HepG2 (cell line): ENCODE results near the gene SLC16A3. TPM values are rescaled to one million over a fixed set of nuclear protein-coding genes. Genes with fewer than 3 reads are reported as not detected.

ENCODE experiments used
- ATRX ChIP-seq: sonication (generic); formaldehyde crosslinking; IDR thresholded peaks from 2 replicates; pipeline ENCODE4 v1.4.0; 2020; ENCODE audit warnings: missing genetic modification reagents, borderline replicate concordance
- GATAD2A ChIP-seq: IDR thresholded peaks from 2 replicates; pipeline ENCODE4 v1.6.1; 2016
- HIVEP1 ChIP-seq: sonication (generic); formaldehyde crosslinking; IDR thresholded peaks from 2 replicates; pipeline ENCODE4 v1.4.0; 2020; ENCODE audit warnings: mild to moderate bottlenecking, missing genetic modification reagents
- KLF11 ChIP-seq: IDR thresholded peaks from 2 replicates; pipeline ENCODE4 v1.6.1; 2016; ENCODE audit warnings: missing compliant biosample characterization
- KLF9 ChIP-seq: IDR thresholded peaks from 2 replicates; pipeline ENCODE4 v1.6.1; 2016; ENCODE audit warnings: low read depth
- NFYB ChIP-seq: sonication (generic); formaldehyde crosslinking; IDR thresholded peaks from 2 replicates; pipeline ENCODE4 v1.4.0; 2020; ENCODE audit warnings: missing genetic modification reagents
- NONO ChIP-seq, 2 experiments: fragments of 450-650 bp in 1 of 2; sonication (generic) in 1 of 2; formaldehyde crosslinking in 1 of 2; IDR thresholded peaks in 1 of 2; conservative IDR thresholded peaks in 1 of 2; 2 replicates each; pipeline versions ENCODE4 v1.6.1 to v1.8.0; 2017 to 2022; ENCODE audit warnings: mild to moderate bottlenecking in 1 of 2, missing genetic modification reagents in 1 of 2, moderate library complexity in 1 of 2
- REXO4 ChIP-seq: sonication (generic); formaldehyde crosslinking; IDR thresholded peaks from 2 replicates; pipeline ENCODE4 v1.8.0; 2022; ENCODE audit warnings: missing genetic modification reagents, mild to moderate bottlenecking, borderline replicate concordance
- SMARCC2 ChIP-seq: fragments of 450-650 bp; IDR thresholded peaks from 2 replicates; pipeline ENCODE4 v1.6.1; 2017; ENCODE audit warnings: antibody characterized with exemption, mild to moderate bottlenecking
- STAT5B ChIP-seq: sonication (generic); formaldehyde crosslinking; IDR thresholded peaks from 2 replicates; pipeline ENCODE4 v1.4.0; 2020; ENCODE audit warnings: missing genetic modification reagents
- YEATS4 ChIP-seq: sonication (generic); formaldehyde crosslinking; IDR thresholded peaks from 2 replicates; pipeline ENCODE4 v1.4.0; 2020; ENCODE audit warnings: missing genetic modification reagents, borderline replicate concordance
- ZBTB42 ChIP-seq: sonication (generic); formaldehyde crosslinking; IDR thresholded peaks from 2 replicates; pipeline ENCODE4 v1.5.0; 2020; ENCODE audit warnings: mild to moderate bottlenecking, missing genetic modification reagents
- ZBTB8A ChIP-seq: sonication (generic); formaldehyde crosslinking; IDR thresholded peaks from 2 replicates; pipeline ENCODE4 v1.4.0; 2020; ENCODE audit warnings: mild to moderate bottlenecking, low read depth, missing genetic modification reagents, borderline replicate concordance
- ZNF24 ChIP-seq: fragments of 450-650 bp; IDR thresholded peaks from 2 replicates; pipeline ENCODE4 v1.6.1; 2017; ENCODE audit warnings: antibody characterized with exemption, mild to moderate bottlenecking
- polyA plus RNA-seq, 8 experiments: library from polyadenylated mRNA; depleted of rRNA in 3 of 8; stranded (reverse) in 7 of 8; unstranded in 1 of 8; fragments of >200 nt; fragmentation: Illumina TruSeq in 4 of 8; extraction: Trizol in 4 of 8; gene quantifications; 2 replicates each; pipeline versions ENCODE4 v1.2.1 to v1.2.3, GENCODE V29; 2011 to 2016; ENCODE audit warnings: low read depth in 4 of 8, missing spikeins in 1 of 8, mixed read lengths in 1 of 8; ENCODE audit not compliant: insufficient read depth in 1 of 8
- total RNA-seq, 5 experiments: library from RNA; depleted of rRNA; stranded (reverse); fragments of >200 nt; fragmentation: Illumina TruSeq; extraction: Trizol; gene quantifications; 2 replicates each; pipeline ENCODE4 v1.2.3, GENCODE V29; 2016; ENCODE audit warnings: low read depth in 1 of 5
- TF ChIP-seq, protein P1 (sequence below): sonication (generic); formaldehyde crosslinking; IDR thresholded peaks from 2 replicates; pipeline ENCODE4 v1.4.0; 2020; ENCODE audit warnings: missing genetic modification reagents, borderline replicate concordance
- TF ChIP-seq, protein P2 (sequence below): sonication (generic); formaldehyde crosslinking; IDR thresholded peaks from 2 replicates; pipeline ENCODE4 v1.4.0; 2020; ENCODE audit warnings: missing genetic modification reagents
- TF ChIP-seq, protein P3 (sequence below): sonication (generic); formaldehyde crosslinking; IDR thresholded peaks from 2 replicates; pipeline ENCODE4 v1.5.0; 2020; ENCODE audit warnings: mild to moderate bottlenecking, missing genetic modification reagents, borderline replicate concordance
- TF ChIP-seq, protein P4 (sequence below): IDR thresholded peaks from 2 replicates; pipeline ENCODE4 v1.6.1; 2016

The SLC16A3 gene
- total and polyA plus RNA-seq, 2 of the 13 experiments (the other 11 are each of a cell fraction or from before 2014, with no cell fraction given), result 242 to 349 TPM

DNA sequence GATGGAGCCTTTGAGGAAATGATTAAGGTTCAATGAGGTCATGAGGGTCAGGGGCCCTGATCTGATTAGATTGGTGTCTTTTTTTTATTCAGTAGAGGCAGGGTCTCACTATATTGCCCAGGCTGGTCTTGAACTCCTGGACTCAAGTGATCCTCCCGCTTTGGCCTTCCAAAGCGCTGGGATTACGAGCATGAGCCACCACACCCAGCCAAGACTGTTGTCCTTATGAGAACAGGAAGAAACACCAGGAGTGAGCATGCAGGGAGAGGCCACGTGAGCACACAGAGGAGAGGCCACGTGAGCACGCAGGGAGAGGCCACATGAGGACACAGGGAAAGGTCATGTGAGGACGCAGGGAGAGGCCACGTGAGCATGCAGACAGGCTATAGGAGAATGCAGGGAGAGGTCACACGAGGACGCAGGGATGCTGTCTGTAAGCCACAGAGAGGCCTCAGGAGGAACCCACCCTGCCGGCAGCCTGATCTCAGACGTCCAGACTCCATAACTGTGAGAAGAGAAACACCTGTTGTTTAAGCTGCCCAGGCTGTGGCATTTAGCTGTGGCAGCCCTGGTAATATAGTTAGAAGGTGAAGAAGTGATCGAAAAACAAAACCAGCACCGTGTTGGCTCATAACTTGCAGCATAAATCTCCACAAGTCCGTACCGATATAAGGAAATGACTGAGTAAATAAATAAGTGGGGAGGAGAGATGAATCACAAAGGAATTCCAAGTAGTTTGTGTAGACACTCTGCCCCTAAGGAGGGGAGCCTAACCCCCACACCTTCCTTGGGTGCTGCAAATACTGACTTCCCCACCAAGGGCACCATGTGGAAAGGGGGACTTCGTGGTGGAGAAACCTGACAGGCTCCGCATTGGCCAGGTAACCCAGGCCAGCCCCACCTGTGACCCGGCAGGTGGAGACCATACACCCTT, 59.3 kb downstream of the SLC16A3 start (continued):
- TF ChIP-seq NFYB (peak; percentile 39; the same call in 1 of the 2 replicates), KLF9 (CRISPR knock-in tag) (0 out of 2 replicates have a peak, but pooled peaks have one; percentile 31), ZBTB8A (no peak), ZBTB42 (CRISPR knock-in tag) (peak; percentile 65; the same call in 1 of the 2 replicates), REXO4 (CRISPR knock-in tag) (no peak), NONO (IDR thresholded peaks at IDR 0.05) (no peak), NONO (CRISPR knock-in tag; conservative IDR thresholded peaks at IDR 0.05) (peak; percentile 97), YEATS4 (CRISPR knock-in tag) (no peak), ZNF24 (peak; percentile 25; the same call in 1 of the 2 replicates), HIVEP1 (peak; percentile 95), SMARCC2 (no peak), ATRX (CRISPR knock-in tag) (no peak), GATAD2A (CRISPR knock-in tag) (peak; percentile 98), KLF11 (CRISPR knock-in tag) (no peak; the same call in 1 of the 2 replicates), STAT5B (CRISPR knock-in tag) (no peak)
- TF ChIP-seq, protein P1, sequence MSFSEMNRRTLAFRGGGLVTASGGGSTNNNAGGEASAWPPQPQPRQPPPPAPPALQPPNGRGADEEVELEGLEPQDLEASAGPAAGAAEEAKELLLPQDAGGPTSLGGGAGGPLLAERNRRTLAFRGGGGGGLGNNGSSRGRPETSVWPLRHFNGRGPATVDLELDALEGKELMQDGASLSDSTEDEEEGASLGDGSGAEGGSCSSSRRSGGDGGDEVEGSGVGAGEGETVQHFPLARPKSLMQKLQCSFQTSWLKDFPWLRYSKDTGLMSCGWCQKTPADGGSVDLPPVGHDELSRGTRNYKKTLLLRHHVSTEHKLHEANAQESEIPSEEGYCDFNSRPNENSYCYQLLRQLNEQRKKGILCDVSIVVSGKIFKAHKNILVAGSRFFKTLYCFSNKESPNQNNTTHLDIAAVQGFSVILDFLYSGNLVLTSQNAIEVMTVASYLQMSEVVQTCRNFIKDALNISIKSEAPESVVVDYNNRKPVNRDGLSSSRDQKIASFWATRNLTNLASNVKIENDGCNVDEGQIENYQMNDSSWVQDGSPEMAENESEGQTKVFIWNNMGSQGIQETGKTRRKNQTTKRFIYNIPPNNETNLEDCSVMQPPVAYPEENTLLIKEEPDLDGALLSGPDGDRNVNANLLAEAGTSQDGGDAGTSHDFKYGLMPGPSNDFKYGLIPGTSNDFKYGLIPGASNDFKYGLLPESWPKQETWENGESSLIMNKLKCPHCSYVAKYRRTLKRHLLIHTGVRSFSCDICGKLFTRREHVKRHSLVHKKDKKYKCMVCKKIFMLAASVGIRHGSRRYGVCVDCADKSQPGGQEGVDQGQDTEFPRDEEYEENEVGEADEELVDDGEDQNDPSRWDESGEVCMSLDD, result no peak
- TF ChIP-seq, protein P2, sequence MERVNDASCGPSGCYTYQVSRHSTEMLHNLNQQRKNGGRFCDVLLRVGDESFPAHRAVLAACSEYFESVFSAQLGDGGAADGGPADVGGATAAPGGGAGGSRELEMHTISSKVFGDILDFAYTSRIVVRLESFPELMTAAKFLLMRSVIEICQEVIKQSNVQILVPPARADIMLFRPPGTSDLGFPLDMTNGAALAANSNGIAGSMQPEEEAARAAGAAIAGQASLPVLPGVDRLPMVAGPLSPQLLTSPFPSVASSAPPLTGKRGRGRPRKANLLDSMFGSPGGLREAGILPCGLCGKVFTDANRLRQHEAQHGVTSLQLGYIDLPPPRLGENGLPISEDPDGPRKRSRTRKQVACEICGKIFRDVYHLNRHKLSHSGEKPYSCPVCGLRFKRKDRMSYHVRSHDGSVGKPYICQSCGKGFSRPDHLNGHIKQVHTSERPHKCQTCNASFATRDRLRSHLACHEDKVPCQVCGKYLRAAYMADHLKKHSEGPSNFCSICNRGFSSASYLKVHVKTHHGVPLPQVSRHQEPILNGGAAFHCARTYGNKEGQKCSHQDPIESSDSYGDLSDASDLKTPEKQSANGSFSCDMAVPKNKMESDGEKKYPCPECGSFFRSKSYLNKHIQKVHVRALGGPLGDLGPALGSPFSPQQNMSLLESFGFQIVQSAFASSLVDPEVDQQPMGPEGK (CRISPR knock-in tag), result peak; percentile 63
- TF ChIP-seq, protein P3, sequence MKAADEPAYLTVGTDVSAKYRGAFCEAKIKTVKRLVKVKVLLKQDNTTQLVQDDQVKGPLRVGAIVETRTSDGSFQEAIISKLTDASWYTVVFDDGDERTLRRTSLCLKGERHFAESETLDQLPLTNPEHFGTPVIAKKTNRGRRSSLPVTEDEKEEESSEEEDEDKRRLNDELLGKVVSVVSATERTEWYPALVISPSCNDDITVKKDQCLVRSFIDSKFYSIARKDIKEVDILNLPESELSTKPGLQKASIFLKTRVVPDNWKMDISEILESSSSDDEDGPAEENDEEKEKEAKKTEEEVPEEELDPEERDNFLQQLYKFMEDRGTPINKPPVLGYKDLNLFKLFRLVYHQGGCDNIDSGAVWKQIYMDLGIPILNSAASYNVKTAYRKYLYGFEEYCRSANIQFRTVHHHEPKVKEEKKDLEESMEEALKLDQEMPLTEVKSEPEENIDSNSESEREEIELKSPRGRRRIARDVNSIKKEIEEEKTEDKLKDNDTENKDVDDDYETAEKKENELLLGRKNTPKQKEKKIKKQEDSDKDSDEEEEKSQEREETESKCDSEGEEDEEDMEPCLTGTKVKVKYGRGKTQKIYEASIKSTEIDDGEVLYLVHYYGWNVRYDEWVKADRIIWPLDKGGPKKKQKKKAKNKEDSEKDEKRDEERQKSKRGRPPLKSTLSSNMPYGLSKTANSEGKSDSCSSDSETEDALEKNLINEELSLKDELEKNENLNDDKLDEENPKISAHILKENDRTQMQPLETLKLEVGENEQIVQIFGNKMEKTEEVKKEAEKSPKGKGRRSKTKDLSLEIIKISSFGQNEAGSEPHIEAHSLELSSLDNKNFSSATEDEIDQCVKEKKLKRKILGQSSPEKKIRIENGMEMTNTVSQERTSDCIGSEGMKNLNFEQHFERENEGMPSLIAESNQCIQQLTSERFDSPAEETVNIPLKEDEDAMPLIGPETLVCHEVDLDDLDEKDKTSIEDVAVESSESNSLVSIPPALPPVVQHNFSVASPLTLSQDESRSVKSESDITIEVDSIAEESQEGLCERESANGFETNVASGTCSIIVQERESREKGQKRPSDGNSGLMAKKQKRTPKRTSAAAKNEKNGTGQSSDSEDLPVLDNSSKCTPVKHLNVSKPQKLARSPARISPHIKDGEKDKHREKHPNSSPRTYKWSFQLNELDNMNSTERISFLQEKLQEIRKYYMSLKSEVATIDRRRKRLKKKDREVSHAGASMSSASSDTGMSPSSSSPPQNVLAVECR (CRISPR knock-in tag), result peak; percentile 98
- TF ChIP-seq, protein P4, sequence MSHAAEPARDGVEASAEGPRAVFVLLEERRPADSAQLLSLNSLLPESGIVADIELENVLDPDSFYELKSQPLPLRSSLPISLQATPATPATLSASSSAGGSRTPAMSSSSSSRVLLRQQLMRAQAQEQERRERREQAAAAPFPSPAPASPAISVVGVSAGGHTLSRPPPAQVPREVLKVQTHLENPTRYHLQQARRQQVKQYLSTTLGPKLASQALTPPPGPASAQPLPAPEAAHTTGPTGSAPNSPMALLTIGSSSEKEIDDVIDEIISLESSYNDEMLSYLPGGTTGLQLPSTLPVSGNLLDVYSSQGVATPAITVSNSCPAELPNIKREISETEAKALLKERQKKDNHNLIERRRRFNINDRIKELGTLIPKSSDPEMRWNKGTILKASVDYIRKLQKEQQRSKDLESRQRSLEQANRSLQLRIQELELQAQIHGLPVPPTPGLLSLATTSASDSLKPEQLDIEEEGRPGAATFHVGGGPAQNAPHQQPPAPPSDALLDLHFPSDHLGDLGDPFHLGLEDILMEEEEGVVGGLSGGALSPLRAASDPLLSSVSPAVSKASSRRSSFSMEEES, result peak; percentile 100
